Kidney tubule cell (primary cell): ENCODE data around the gene LY6G5B.

Experiments
- DNase-seq: peaks from one replicate; pipeline ENCODE4 v3.0.0-alpha.2; 2018; ENCODE audit warnings: low spot score

The LY6G5B gene

GRCh38 chr6:31715022-31715958 lies 45.5 kb downstream of the LY6G5B start, which contains the start of gene LY6G6D:
Gene LY6G6D, plus strand, starts transcription at chr6:31715348. Its CDS starts 8 bp downstream, at chr6:31715356.
- no peak for DNase-seq

- peak; percentile 48 for DNase-seq
These were observed 47.9 kb downstream of the LY6G5B start for GRCh38 chr6:31717499-31718222.

- no peak for DNase-seq
These were observed 48.5 kb downstream of the LY6G5B start for GRCh38 chr6:31718265-31718664.

GRCh38 chr6:31719001-31719400 lies 49.2 kb downstream of the LY6G5B start:
- no peak for DNase-seq

GRCh38 chr6:31720196-31720770 lies 50.5 kb downstream of the LY6G5B start:
- no peak for DNase-seq

- no peak for DNase-seq
These were observed 51.7 kb downstream of the LY6G5B start, which contains the start of gene LY6G6C for GRCh38 chr6:31721351-31722020. Gene LY6G6C, minus strand, starts transcription at chr6:31721746. Its CDS starts 67 bp downstream, at chr6:31721679.

GRCh38 chr6:31722173-31722572 lies 52.4 kb downstream of the LY6G5B start:
- DNase-seq, result no peak
